HEK293 (cell line): ENCODE data around the gene TNFSF13.
A peak's percentile ranks its signal among the peaks of the same experiment; 100 is the strongest.

Source experiments
- KLF7 ChIP-seq: fragments of 450-650 bp; formaldehyde crosslinking; IDR thresholded peaks from 2 replicates; pipeline ENCODE4 v1.5.1; 2016; ENCODE audit warnings: missing biosample characterization, missing genetic modification characterization, borderline replicate concordance
- MZF1 ChIP-seq: fragments of 450-650 bp; formaldehyde crosslinking; IDR thresholded peaks from 2 replicates; pipeline ENCODE4 v1.5.1; 2017; ENCODE audit warnings: missing biosample characterization, missing genetic modification characterization, borderline replicate concordance
- SCRT1 ChIP-seq: fragments of 450-650 bp; formaldehyde crosslinking; IDR thresholded peaks from 2 replicates; pipeline ENCODE4 v1.5.1; 2016; ENCODE audit warnings: missing biosample characterization, missing genetic modification characterization, borderline replicate concordance
- SP3 ChIP-seq: fragments of 450-650 bp; formaldehyde crosslinking; IDR thresholded peaks from 2 replicates; pipeline ENCODE4 v1.5.1; 2016; ENCODE audit warnings: missing biosample characterization, missing genetic modification characterization
- TRIM28 ChIP-seq: IDR thresholded peaks from 2 replicates; pipeline ENCODE4 v1.6.1; 2011; ENCODE audit warnings: low read length, control low read depth, borderline replicate concordance
- ZEB2 ChIP-seq: fragments of 450-650 bp; formaldehyde crosslinking; IDR thresholded peaks from 2 replicates; pipeline ENCODE4 v1.5.1; 2016; ENCODE audit warnings: missing biosample characterization, missing genetic modification characterization
- ZFP69B ChIP-seq: fragments of 450-650 bp; formaldehyde crosslinking; IDR thresholded peaks from 2 replicates; pipeline ENCODE4 v1.5.1; 2016; ENCODE audit warnings: missing biosample characterization, missing genetic modification characterization
- ZNF112 ChIP-seq: fragments of 450-650 bp; formaldehyde crosslinking; IDR thresholded peaks from 2 replicates; pipeline ENCODE4 v1.5.0; 2017; ENCODE audit warnings: missing biosample characterization, missing genetic modification characterization
- ZNF114 ChIP-seq: fragments of 450-650 bp; formaldehyde crosslinking; IDR thresholded peaks from 2 replicates; pipeline ENCODE4 v1.5.0; 2017; ENCODE audit warnings: missing biosample characterization, missing genetic modification characterization
- ZNF140 ChIP-seq: fragments of 450-650 bp; formaldehyde crosslinking; IDR thresholded peaks from 2 replicates; pipeline ENCODE4 v1.5.1; 2016; ENCODE audit warnings: missing biosample characterization, missing genetic modification characterization
- ZNF146 ChIP-seq: fragments of 450-650 bp; formaldehyde crosslinking; IDR thresholded peaks from 2 replicates; pipeline ENCODE4 v1.5.1; 2016; ENCODE audit warnings: missing biosample characterization, missing genetic modification characterization
- ZNF155 ChIP-seq: fragments of 450-650 bp; formaldehyde crosslinking; IDR thresholded peaks from 2 replicates; pipeline ENCODE4 v1.5.1; 2016; ENCODE audit warnings: missing biosample characterization, missing genetic modification characterization
- ZNF169 ChIP-seq: fragments of 450-650 bp; formaldehyde crosslinking; IDR thresholded peaks from 2 replicates; pipeline ENCODE4 v1.5.1; 2016; ENCODE audit warnings: missing biosample characterization, missing genetic modification characterization
- ZNF175 ChIP-seq: fragments of 450-650 bp; formaldehyde crosslinking; IDR thresholded peaks from 2 replicates; pipeline ENCODE4 v1.5.1; 2016; ENCODE audit warnings: missing biosample characterization, missing genetic modification characterization
- ZNF274 ChIP-seq, 2 experiments: fragments of 200-500 bp in 1 of 2; fragments of 450-650 bp in 1 of 2; sonication (Bioruptor generic) in 1 of 2; formaldehyde crosslinking in 1 of 2; IDR thresholded peaks; 2 replicates each; pipeline versions ENCODE4 v1.5.1 to v1.6.1; 2014 to 2016; ENCODE audit warnings: borderline replicate concordance in 1 of 2, inconsistent platforms in 1 of 2, low read length in 1 of 2, missing biosample characterization in 1 of 2, missing genetic modification characterization in 1 of 2
- ZNF311 ChIP-seq: fragments of 450-650 bp; formaldehyde crosslinking; IDR thresholded peaks from 2 replicates; pipeline ENCODE4 v1.5.1; 2017; ENCODE audit warnings: missing biosample characterization, missing genetic modification characterization, borderline replicate concordance
- ZNF324 ChIP-seq: fragments of 450-650 bp; formaldehyde crosslinking; IDR thresholded peaks from 2 replicates; pipeline ENCODE4 v1.5.1; 2016; ENCODE audit warnings: missing biosample characterization, missing genetic modification characterization
- ZNF335 ChIP-seq: fragments of 450-650 bp; formaldehyde crosslinking; conservative IDR thresholded peaks from 2 replicates; pipeline ENCODE4 v1.5.1; 2016; ENCODE audit warnings: missing biosample characterization, missing genetic modification characterization
- ZNF37A ChIP-seq: fragments of 450-650 bp; IDR thresholded peaks from 2 replicates; pipeline ENCODE4 v1.5.1; 2018; ENCODE audit warnings: missing biosample characterization, missing genetic modification characterization
- ZNF423 ChIP-seq: fragments of 450-650 bp; formaldehyde crosslinking; IDR thresholded peaks from 2 replicates; pipeline ENCODE4 v1.5.1; 2016; ENCODE audit warnings: missing biosample characterization, missing genetic modification characterization
- ZNF433 ChIP-seq: fragments of 450-650 bp; formaldehyde crosslinking; IDR thresholded peaks from 2 replicates; pipeline ENCODE4 v1.5.1; 2016; ENCODE audit warnings: missing biosample characterization, missing genetic modification characterization, low read depth
- ZNF501 ChIP-seq: fragments of 450-650 bp; formaldehyde crosslinking; IDR thresholded peaks from 2 replicates; pipeline ENCODE4 v1.5.1; 2016; ENCODE audit warnings: missing biosample characterization, missing genetic modification characterization
- ZNF521 ChIP-seq: fragments of 450-650 bp; formaldehyde crosslinking; IDR thresholded peaks from 2 replicates; pipeline ENCODE4 v1.5.1; 2017; ENCODE audit warnings: missing biosample characterization, mild to moderate bottlenecking, missing genetic modification characterization
- ZNF610 ChIP-seq: fragments of 450-650 bp; formaldehyde crosslinking; IDR thresholded peaks from 2 replicates; pipeline ENCODE4 v1.5.1; 2016; ENCODE audit warnings: missing biosample characterization, missing genetic modification characterization, borderline replicate concordance
- ZNF629 ChIP-seq: fragments of 450-650 bp; formaldehyde crosslinking; IDR thresholded peaks from 2 replicates; pipeline ENCODE4 v1.5.1; 2017; ENCODE audit warnings: missing biosample characterization, missing genetic modification characterization
- ZNF707 ChIP-seq: fragments of 450-650 bp; formaldehyde crosslinking; IDR thresholded peaks from 2 replicates; pipeline ENCODE4 v1.5.1; 2016; ENCODE audit warnings: missing biosample characterization, missing genetic modification characterization
- ZSCAN16 ChIP-seq: fragments of 450-650 bp; formaldehyde crosslinking; IDR thresholded peaks from 2 replicates; pipeline ENCODE4 v1.5.1; 2016; ENCODE audit warnings: missing biosample characterization, missing genetic modification characterization
- ZSCAN23 ChIP-seq: fragments of 450-650 bp; formaldehyde crosslinking; IDR thresholded peaks from 2 replicates; pipeline ENCODE4 v1.5.1; 2016; ENCODE audit warnings: missing biosample characterization, missing genetic modification characterization
- TF ChIP-seq, protein P1 (sequence below): fragments of 450-650 bp; formaldehyde crosslinking; conservative IDR thresholded peaks from 2 replicates; pipeline ENCODE4 v1.5.1; 2016; ENCODE audit warnings: low read depth, missing biosample characterization, missing genetic modification characterization
- TF ChIP-seq, protein P2 (sequence below): fragments of 450-650 bp; formaldehyde crosslinking; IDR thresholded peaks from 2 replicates; pipeline ENCODE4 v1.5.1; 2016; ENCODE audit warnings: missing biosample characterization, missing genetic modification characterization
- TF ChIP-seq, protein P3 (sequence below): sonication (generic); formaldehyde crosslinking; IDR thresholded peaks from 2 replicates; pipeline ENCODE4 v1.8.1; 2022; ENCODE audit warnings: mild to moderate bottlenecking, moderate library complexity, missing genetic modification reagents
- TF ChIP-seq, protein P4 (sequence below): fragments of 450-650 bp; formaldehyde crosslinking; IDR thresholded peaks from 2 replicates; pipeline ENCODE4 v1.5.1; 2016; ENCODE audit warnings: missing biosample characterization, missing genetic modification characterization
- TF ChIP-seq, protein P5 (sequence below): fragments of 450-650 bp; formaldehyde crosslinking; IDR thresholded peaks from 2 replicates; pipeline ENCODE4 v1.5.1; 2016; ENCODE audit warnings: missing biosample characterization, missing genetic modification characterization

TNFSF13 gene

DNA sequence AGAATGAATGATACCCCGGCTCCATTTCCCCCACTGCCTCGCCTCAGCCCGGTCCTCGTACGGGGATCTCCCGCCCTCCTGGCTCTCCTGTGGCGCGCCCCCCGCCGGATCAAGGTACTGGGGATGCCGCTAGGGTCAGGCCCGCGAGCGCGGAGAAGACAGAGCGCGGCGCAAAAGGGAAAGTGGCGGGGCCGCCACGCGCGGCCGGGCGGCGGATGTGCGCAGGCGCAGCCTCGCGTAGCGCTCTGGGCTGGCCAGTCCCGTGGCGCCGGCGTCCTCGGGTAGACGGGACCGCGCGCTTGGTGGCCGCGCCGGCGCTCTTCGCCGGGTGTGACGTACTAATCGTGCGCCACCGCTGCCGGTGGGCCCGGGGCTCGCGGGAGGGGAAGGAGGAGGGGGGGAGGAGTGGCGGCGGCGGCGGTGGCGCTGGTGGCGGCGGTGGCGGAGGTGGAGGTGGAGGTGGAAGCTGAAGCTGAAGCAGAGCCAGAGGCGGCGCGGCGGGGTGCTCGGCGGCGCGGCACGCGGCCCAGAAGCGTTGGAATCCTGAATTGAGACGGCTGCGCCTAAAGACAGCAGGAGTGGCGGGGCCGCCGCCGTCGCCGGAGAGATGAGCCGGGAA, 3.1 kb downstream of the TNFSF13 start, which contains the start of gene SENP3 (continued):
- TF ChIP-seq, protein P1, sequence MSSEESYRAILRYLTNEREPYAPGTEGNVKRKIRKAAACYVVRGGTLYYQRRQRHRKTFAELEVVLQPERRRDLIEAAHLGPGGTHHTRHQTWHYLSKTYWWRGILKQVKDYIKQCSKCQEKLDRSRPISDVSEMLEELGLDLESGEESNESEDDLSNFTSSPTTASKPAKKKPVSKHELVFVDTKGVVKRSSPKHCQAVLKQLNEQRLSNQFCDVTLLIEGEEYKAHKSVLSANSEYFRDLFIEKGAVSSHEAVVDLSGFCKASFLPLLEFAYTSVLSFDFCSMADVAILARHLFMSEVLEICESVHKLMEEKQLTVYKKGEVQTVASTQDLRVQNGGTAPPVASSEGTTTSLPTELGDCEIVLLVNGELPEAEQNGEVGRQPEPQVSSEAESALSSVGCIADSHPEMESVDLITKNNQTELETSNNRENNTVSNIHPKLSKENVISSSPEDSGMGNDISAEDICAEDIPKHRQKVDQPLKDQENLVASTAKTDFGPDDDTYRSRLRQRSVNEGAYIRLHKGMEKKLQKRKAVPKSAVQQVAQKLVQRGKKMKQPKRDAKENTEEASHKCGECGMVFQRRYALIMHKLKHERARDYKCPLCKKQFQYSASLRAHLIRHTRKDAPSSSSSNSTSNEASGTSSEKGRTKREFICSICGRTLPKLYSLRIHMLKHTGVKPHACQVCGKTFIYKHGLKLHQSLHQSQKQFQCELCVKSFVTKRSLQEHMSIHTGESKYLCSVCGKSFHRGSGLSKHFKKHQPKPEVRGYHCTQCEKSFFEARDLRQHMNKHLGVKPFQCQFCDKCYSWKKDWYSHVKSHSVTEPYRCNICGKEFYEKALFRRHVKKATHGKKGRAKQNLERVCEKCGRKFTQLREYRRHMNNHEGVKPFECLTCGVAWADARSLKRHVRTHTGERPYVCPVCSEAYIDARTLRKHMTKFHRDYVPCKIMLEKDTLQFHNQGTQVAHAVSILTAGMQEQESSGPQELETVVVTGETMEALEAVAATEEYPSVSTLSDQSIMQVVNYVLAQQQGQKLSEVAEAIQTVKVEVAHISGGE: no peak
- TF ChIP-seq TRIM28 (no peak), ZNF629 (tag by site-specific recombination) (0 out of 2 replicates have a peak, but pooled peaks have one; percentile 10), ZSCAN16 (no peak), KLF7 (tag by site-specific recombination) (no peak), ZNF423 (tag by site-specific recombination) (no peak), ZNF155 (tag by site-specific recombination) (no peak), ZNF521 (tag by site-specific recombination) (no peak), ZNF175 (tag by site-specific recombination) (no peak), ZNF433 (tag by site-specific recombination) (no peak), ZFP69B (tag by site-specific recombination) (peak; percentile 99), ZNF610 (tag by site-specific recombination) (no peak), ZNF169 (no peak), ZNF501 (tag by site-specific recombination) (no peak), ZNF274 (IDR thresholded peaks at IDR 0.05; ENCODE audit: low read length) (no peak), ZNF274 (tag by site-specific recombination; IDR thresholded peaks at IDR 0.05; ENCODE audit: borderline replicate concordance) (no peak), ZNF146 (tag by site-specific recombination) (0 out of 2 replicates have a peak, but pooled peaks have one; percentile 21), ZNF112 (tag by site-specific recombination) (no peak), ZNF140 (tag by site-specific recombination) (no peak), SCRT1 (tag by site-specific recombination) (no peak), ZNF707 (tag by site-specific recombination) (no peak), ZNF37A (tag by site-specific recombination) (no peak), ZNF311 (tag by site-specific recombination) (no peak), ZNF335 (tag by site-specific recombination) (peak; percentile 65; the same call in 1 of the 2 replicates), ZNF114 (tag by site-specific recombination) (no peak), ZNF324 (tag by site-specific recombination) (no peak), ZSCAN23 (tag by site-specific recombination) (no peak), SP3 (tag by site-specific recombination) (peak; percentile 40; the same call in 1 of the 2 replicates), MZF1 (tag by site-specific recombination) (no peak), ZEB2 (tag by site-specific recombination) (peak; percentile 77)
- TF ChIP-seq, protein P2, sequence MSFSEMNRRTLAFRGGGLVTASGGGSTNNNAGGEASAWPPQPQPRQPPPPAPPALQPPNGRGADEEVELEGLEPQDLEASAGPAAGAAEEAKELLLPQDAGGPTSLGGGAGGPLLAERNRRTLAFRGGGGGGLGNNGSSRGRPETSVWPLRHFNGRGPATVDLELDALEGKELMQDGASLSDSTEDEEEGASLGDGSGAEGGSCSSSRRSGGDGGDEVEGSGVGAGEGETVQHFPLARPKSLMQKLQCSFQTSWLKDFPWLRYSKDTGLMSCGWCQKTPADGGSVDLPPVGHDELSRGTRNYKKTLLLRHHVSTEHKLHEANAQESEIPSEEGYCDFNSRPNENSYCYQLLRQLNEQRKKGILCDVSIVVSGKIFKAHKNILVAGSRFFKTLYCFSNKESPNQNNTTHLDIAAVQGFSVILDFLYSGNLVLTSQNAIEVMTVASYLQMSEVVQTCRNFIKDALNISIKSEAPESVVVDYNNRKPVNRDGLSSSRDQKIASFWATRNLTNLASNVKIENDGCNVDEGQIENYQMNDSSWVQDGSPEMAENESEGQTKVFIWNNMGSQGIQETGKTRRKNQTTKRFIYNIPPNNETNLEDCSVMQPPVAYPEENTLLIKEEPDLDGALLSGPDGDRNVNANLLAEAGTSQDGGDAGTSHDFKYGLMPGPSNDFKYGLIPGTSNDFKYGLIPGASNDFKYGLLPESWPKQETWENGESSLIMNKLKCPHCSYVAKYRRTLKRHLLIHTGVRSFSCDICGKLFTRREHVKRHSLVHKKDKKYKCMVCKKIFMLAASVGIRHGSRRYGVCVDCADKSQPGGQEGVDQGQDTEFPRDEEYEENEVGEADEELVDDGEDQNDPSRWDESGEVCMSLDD (tag by site-specific recombination): no peak
- TF ChIP-seq, protein P3, sequence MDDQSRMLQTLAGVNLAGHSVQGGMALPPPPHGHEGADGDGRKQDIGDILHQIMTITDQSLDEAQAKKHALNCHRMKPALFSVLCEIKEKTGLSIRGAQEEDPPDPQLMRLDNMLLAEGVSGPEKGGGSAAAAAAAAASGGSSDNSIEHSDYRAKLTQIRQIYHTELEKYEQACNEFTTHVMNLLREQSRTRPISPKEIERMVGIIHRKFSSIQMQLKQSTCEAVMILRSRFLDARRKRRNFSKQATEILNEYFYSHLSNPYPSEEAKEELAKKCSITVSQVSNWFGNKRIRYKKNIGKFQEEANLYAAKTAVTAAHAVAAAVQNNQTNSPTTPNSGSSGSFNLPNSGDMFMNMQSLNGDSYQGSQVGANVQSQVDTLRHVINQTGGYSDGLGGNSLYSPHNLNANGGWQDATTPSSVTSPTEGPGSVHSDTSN (CRISPR knock-in tag): peak; percentile 28; the same call in 1 of the 2 replicates
- TF ChIP-seq, protein P4, sequence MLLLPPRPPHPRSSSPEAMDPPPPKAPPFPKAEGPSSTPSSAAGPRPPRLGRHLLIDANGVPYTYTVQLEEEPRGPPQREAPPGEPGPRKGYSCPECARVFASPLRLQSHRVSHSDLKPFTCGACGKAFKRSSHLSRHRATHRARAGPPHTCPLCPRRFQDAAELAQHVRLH: no peak
- TF ChIP-seq, protein P5, sequence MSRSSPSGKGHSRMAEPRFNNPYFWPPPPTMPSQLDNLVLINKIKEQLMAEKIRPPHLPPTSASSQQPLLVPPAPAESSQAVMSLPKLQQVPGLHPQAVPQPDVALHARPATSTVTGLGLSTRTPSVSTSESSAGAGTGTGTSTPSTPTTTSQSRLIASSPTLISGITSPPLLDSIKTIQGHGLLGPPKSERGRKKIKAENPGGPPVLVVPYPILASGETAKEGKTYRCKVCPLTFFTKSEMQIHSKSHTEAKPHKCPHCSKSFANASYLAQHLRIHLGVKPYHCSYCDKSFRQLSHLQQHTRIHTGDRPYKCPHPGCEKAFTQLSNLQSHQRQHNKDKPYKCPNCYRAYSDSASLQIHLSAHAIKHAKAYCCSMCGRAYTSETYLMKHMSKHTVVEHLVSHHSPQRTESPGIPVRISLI (tag by site-specific recombination): no peak
